GM13977 (cell line): ENCODE data around the gene HCFC1R1.

Source experiments
- DNase-seq: peaks from one replicate; pipeline ENCODE4 v3.0.0; 2012; ENCODE audit warnings: low spot score
- CTCF ChIP-seq: IDR thresholded peaks from 2 replicates; pipeline ENCODE4 v1.5.1; 2012; ENCODE audit warnings: mild to moderate bottlenecking, control low read depth; ENCODE audit not compliant: insufficient read depth; ENCODE audit errors: extremely low read depth, missing control alignments
- in situ Hi-C: fragments of 300-500 bp; cut with MboI; formaldehyde crosslinking; loops from one replicate; pipeline ENCODE4 v1.12.0; 2022; ENCODE audit warnings: low sequenced_read_pairs, low pct_unique_long_range_greater_than_20kb, mixed read lengths, inconsistent platforms; ENCODE audit not compliant: unreplicated experiment

Gene HCFC1R1

DNA sequence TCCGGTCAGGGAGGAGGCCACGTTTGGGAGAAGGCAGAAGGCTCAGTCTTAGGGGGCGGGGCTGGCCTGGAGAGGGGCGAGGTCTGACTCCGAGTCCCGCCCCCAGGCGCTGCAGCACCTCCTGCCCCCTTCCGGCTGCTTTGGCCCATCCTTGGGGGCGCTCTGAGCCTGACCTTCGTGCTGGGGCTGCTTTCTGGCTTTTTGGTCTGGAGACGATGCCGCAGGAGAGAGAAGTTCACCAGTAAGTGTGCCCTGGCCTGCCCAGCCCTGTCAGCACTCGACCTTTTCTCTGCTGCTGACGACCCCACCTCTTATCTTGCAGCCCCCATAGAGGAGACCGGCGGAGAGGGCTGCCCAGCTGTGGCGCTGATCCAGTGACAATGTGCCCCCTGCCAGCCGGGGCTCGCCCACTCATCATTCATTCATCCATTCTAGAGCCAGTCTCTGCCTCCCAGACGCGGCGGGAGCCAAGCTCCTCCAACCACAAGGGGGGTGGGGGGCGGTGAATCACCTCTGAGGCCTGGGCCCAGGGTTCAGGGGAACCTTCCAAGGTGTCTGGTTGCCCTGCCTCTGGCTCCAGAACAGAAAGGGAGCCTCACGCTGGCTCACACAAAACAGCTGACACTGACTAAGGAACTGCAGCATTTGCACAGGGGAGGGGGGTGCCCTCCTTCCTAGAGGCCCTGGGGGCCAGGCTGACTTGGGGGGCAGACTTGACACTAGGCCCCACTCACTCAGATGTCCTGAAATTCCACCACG, 2.1 kb downstream of the HCFC1R1 start:
- TF ChIP-seq CTCF, result peak; percentile 46
- in situ Hi-C loops, result no loop called here

GRCh38 chr16:3020604-3021448, 2.9 kb downstream of the HCFC1R1 start:
- DNase-seq, result no peak
- in situ Hi-C loops, result no loop called here
- TF ChIP-seq CTCF, result no peak

More for the DNA sequence above, 2.1 kb downstream of the HCFC1R1 start:
- peak; percentile 87 for DNase-seq

- DNase-seq, result peak; percentile 95
- no peak for TF ChIP-seq CTCF
- in situ Hi-C loops, result no loop called here
Observed at GRCh38 chr16:3020247-3020603, 3.5 kb downstream of the HCFC1R1 start, which contains the start of gene TNFRSF12A. Gene TNFRSF12A (plus strand): TSS chr16:3020368. CDS start chr16:3020398, 30 bp downstream.

- in situ Hi-C loops, result no loop called here
- TF ChIP-seq CTCF, result no peak
- DNase-seq, result no peak
Observed at GRCh38 chr16:3019594-3020246, 4.0 kb downstream of the HCFC1R1 start.

- DNase-seq, result peak; percentile 68
- peak; percentile 47 for TF ChIP-seq CTCF
- in situ Hi-C loops, result no loop called here
Observed at GRCh38 chr16:3017794-3018506, 5.8 kb downstream of the HCFC1R1 start, which contains the start of gene CLDN6. Gene CLDN6 (minus strand): TSS chr16:3018183. CDS start chr16:3016021, 2,162 bp downstream.

- no peak for TF ChIP-seq CTCF
- in situ Hi-C loops, result no loop called here
Observed at GRCh38 chr16:3017344-3017743, 6.4 kb downstream of the HCFC1R1 start.

More at GRCh38 chr16:3017344-3017743, 6.4 kb downstream of the HCFC1R1 start:
- DNase-seq, result no peak
